Erythroblast (primary cell): ENCODE measurements around the gene ATOH8.

ENCODE experiments used
- DNase-seq, 2 experiments: peaks; one replicate each; lab custom pipeline; 2025; lab: John Stamatoyannopoulos, UW
- GATA1 ChIP-seq: IDR thresholded peaks from 2 replicates; pipeline ENCODE4 v1.6.1; 2011; ENCODE audit warnings: low read depth, mild to moderate bottlenecking, control low read depth, low read length, moderate library complexity
- POLR2A ChIP-seq: IDR thresholded peaks from 2 replicates; pipeline ENCODE4 v1.6.1; 2011; ENCODE audit warnings: mild to moderate bottlenecking, low read length

Gene ATOH8

GRCh38 chr2:85753525-85754312 is at the start of gene ATOH8:
Gene ATOH8 (plus strand): TSS chr2:85753991. CDS start chr2:85754190, 199 bp downstream.
- DNase-seq = peak in 1 of 2 experiments; percentile 29
- TF ChIP-seq GATA1 (no peak), POLR2A (no peak)

GRCh38 chr2:85704038-85704437 is 49.8 kb upstream of the ATOH8 start:
- TF ChIP-seq POLR2A = no peak
- TF ChIP-seq GATA1 = no peak
- no peak for DNase-seq

GRCh38 chr2:85704800-85705679 is 48.8 kb upstream of the ATOH8 start:
- TF ChIP-seq GATA1 (no peak), POLR2A (no peak)
- peak; percentile 19 to 24 for DNase-seq

- peak in 1 of 2 experiments; percentile 35 for DNase-seq
- TF ChIP-seq POLR2A (no peak), GATA1 (no peak)
These were observed 48.1 kb upstream of the ATOH8 start for GRCh38 chr2:85705680-85706039.

GRCh38 chr2:85706063-85706462 is 47.7 kb upstream of the ATOH8 start:
- TF ChIP-seq POLR2A = no peak
- no peak for TF ChIP-seq GATA1
- no peak for DNase-seq

GRCh38 chr2:85706599-85707296 is 47.0 kb upstream of the ATOH8 start:
- TF ChIP-seq POLR2A (no peak), GATA1 (no peak)
- no peak for DNase-seq

GRCh38 chr2:85707304-85707703 is 46.5 kb upstream of the ATOH8 start:
- TF ChIP-seq GATA1 (no peak), POLR2A (no peak)
- DNase-seq = peak; percentile 86 to 88

GRCh38 chr2:85708641-85709040 is 45.1 kb upstream of the ATOH8 start:
- no peak for TF ChIP-seq POLR2A
- no peak for DNase-seq

- DNase-seq = peak; percentile 19 to 42
- TF ChIP-seq GATA1 (no peak), POLR2A (no peak)
These were observed 44.4 kb upstream of the ATOH8 start for GRCh38 chr2:85709401-85709811.

- TF ChIP-seq POLR2A (no peak), GATA1 (no peak)
- DNase-seq = peak in 1 of 2 experiments; percentile 23
These were observed 42.9 kb upstream of the ATOH8 start for GRCh38 chr2:85710687-85711577.

- DNase-seq = no peak
- TF ChIP-seq POLR2A (no peak), GATA1 (no peak)
These were observed 42.2 kb upstream of the ATOH8 start for GRCh38 chr2:85711578-85712060.

- peak; percentile 37 to 77 for DNase-seq
- no peak for TF ChIP-seq GATA1
- TF ChIP-seq POLR2A = no peak
These were observed 41.5 kb upstream of the ATOH8 start for GRCh38 chr2:85712336-85712735.

- TF ChIP-seq POLR2A (no peak), GATA1 (no peak)
- no peak for DNase-seq
These were observed 40.8 kb upstream of the ATOH8 start for GRCh38 chr2:85712849-85713612.
